HepG2 (cell line): ENCODE data around the gene NRBF2.

Experiments used
- CENPX ChIP-seq: sonication (generic); formaldehyde crosslinking; IDR thresholded peaks from 2 replicates; pipeline ENCODE4 v1.9.0; 2021; ENCODE audit warnings: mild to moderate bottlenecking, missing genetic modification reagents, moderate library complexity
- ELF1 ChIP-seq: sonication (generic); formaldehyde crosslinking; IDR thresholded peaks from 2 replicates; pipeline ENCODE4 v1.4.0; 2020; ENCODE audit warnings: missing genetic modification reagents
- EZH2 ChIP-seq: conservative IDR thresholded peaks from 2 replicates; pipeline ENCODE4 v1.6.1; 2012; ENCODE audit warnings: mild to moderate bottlenecking, low read depth, low read length, moderate library complexity
- JUND ChIP-seq: sonication (generic); formaldehyde crosslinking; IDR thresholded peaks from 2 replicates; pipeline ENCODE4 v1.8.0; 2022; ENCODE audit warnings: mild to moderate bottlenecking, missing genetic modification reagents
- POLR2A ChIP-seq, 2 experiments: IDR thresholded peaks; 2 replicates each; pipeline ENCODE4 v1.6.1; 2011; ENCODE audit warnings: low read depth in 2 of 2, low read length in 2 of 2, mild to moderate bottlenecking in 1 of 2, moderate library complexity in 1 of 2; ENCODE audit not compliant: insufficient read depth in 1 of 2
- SP5 ChIP-seq: IDR thresholded peaks from 2 replicates; pipeline ENCODE4 v1.6.1; 2016; ENCODE audit warnings: low read depth, borderline replicate concordance
- TCF12 ChIP-seq, 2 experiments: fragments of 450-650 bp in 1 of 2; sonication (generic) in 1 of 2; formaldehyde crosslinking in 1 of 2; IDR thresholded peaks; 2 replicates each; pipeline versions ENCODE4 v1.6.1 to v1.8.0; 2017 to 2022; ENCODE audit warnings: antibody characterized with exemption in 1 of 2, mild to moderate bottlenecking in 1 of 2, missing genetic modification reagents in 1 of 2, moderate library complexity in 1 of 2
- ZBTB7A ChIP-seq: sonication (generic); formaldehyde crosslinking; IDR thresholded peaks from 2 replicates; pipeline ENCODE4 v1.8.0; 2022; ENCODE audit warnings: mild to moderate bottlenecking, missing genetic modification reagents
- ZNF12 ChIP-seq: sonication (generic); formaldehyde crosslinking; IDR thresholded peaks from 2 replicates; pipeline ENCODE4 v1.5.0; 2020; ENCODE audit warnings: missing genetic modification reagents
- ZNF121 ChIP-seq: sonication (generic); formaldehyde crosslinking; IDR thresholded peaks from 2 replicates; pipeline ENCODE4 v1.5.0; 2020; ENCODE audit warnings: mild to moderate bottlenecking, missing genetic modification reagents
- ZNF432 ChIP-seq: sonication (generic); formaldehyde crosslinking; IDR thresholded peaks from 2 replicates; pipeline ENCODE4 v1.5.0; 2020; ENCODE audit warnings: missing genetic modification reagents, mild to moderate bottlenecking, borderline replicate concordance
- TF ChIP-seq, protein P1 (sequence below), 2 experiments: sonication (generic) in 1 of 2; formaldehyde crosslinking in 1 of 2; IDR thresholded peaks; 2 replicates each; pipeline versions ENCODE4 v1.5.1 to v1.6.1; 2011 to 2020; ENCODE audit warnings: borderline replicate concordance in 1 of 2, low read depth in 1 of 2, low read length in 1 of 2, mild to moderate bottlenecking in 1 of 2, missing genetic modification reagents in 1 of 2, moderate library complexity in 1 of 2
- TF ChIP-seq, protein P2 (sequence below): sonication (generic); formaldehyde crosslinking; IDR thresholded peaks from 2 replicates; pipeline ENCODE4 v1.5.0; 2020; ENCODE audit warnings: mild to moderate bottlenecking, missing genetic modification reagents

DNA sequence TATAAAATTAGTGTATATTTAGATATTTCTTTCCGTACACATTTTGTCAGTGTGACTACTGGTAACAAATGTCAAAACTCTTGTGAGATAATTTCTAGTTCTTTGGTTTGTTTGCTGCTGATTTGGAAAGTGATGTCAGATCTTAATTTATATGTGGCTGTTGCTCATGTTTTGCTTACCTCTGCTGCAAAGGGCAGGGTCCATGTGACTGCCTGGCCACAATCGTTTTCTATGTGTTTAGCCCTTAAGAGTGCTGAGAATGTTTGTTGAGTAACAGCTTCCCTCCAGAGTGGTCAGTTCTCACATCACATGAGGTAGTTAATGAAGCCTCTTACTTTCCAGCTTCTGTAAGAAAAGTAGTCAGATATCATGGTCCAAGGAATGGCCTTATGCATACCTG is 4.2 kb downstream of the NRBF2 start:
- TF ChIP-seq ZNF12 = no peak
- TF ChIP-seq POLR2A (IDR thresholded peaks at IDR 0.05; ENCODE audit: insufficient read depth in 1 of 2, low read depth in 2 of 2, low read length in 2 of 2) = no peak
- no peak for TF ChIP-seq JUND (CRISPR knock-in tag)
- no peak for TF ChIP-seq ZNF121 (CRISPR knock-in tag)
- TF ChIP-seq TCF12 (IDR thresholded peaks at IDR 0.05) = no peak
- TF ChIP-seq TCF12 (CRISPR knock-in tag; IDR thresholded peaks at IDR 0.05) = no peak
- TF ChIP-seq, protein P1, sequence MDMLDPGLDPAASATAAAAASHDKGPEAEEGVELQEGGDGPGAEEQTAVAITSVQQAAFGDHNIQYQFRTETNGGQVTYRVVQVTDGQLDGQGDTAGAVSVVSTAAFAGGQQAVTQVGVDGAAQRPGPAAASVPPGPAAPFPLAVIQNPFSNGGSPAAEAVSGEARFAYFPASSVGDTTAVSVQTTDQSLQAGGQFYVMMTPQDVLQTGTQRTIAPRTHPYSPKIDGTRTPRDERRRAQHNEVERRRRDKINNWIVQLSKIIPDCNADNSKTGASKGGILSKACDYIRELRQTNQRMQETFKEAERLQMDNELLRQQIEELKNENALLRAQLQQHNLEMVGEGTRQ (IDR thresholded peaks at IDR 0.05; ENCODE audit: low read depth, low read length) = no peak
- TF ChIP-seq, protein P1 (CRISPR knock-in tag; IDR thresholded peaks at IDR 0.05; ENCODE audit: borderline replicate concordance) = no peak
- TF ChIP-seq ZNF432 (CRISPR knock-in tag) = no peak
- no peak for TF ChIP-seq EZH2
- TF ChIP-seq CENPX (CRISPR knock-in tag) = no peak
- no peak for TF ChIP-seq SP5
- TF ChIP-seq ELF1 (CRISPR knock-in tag) = no peak
- TF ChIP-seq, protein P2, sequence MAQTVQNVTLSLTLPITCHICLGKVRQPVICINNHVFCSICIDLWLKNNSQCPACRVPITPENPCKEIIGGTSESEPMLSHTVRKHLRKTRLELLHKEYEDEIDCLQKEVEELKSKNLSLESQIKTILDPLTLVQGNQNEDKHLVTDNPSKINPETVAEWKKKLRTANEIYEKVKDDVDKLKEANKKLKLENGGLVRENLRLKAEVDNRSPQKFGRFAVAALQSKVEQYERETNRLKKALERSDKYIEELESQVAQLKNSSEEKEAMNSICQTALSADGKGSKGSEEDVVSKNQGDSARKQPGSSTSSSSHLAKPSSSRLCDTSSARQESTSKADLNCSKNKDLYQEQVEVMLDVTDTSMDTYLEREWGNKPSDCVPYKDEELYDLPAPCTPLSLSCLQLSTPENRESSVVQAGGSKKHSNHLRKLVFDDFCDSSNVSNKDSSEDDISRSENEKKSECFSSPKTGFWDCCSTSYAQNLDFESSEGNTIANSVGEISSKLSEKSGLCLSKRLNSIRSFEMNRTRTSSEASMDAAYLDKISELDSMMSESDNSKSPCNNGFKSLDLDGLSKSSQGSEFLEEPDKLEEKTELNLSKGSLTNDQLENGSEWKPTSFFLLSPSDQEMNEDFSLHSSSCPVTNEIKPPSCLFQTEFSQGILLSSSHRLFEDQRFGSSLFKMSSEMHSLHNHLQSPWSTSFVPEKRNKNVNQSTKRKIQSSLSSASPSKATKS (CRISPR knock-in tag) = no peak
- TF ChIP-seq ZBTB7A (CRISPR knock-in tag) = no peak
